Raji (cell line): ENCODE data around the gene KCNIP4.

Source experiments
- POLR2A ChIP-seq: IDR thresholded peaks from 2 replicates; pipeline ENCODE4 v1.6.1; 2011; ENCODE audit warnings: low read depth, low read length, control low read depth; ENCODE audit not compliant: insufficient read depth

Gene KCNIP4

DNA sequence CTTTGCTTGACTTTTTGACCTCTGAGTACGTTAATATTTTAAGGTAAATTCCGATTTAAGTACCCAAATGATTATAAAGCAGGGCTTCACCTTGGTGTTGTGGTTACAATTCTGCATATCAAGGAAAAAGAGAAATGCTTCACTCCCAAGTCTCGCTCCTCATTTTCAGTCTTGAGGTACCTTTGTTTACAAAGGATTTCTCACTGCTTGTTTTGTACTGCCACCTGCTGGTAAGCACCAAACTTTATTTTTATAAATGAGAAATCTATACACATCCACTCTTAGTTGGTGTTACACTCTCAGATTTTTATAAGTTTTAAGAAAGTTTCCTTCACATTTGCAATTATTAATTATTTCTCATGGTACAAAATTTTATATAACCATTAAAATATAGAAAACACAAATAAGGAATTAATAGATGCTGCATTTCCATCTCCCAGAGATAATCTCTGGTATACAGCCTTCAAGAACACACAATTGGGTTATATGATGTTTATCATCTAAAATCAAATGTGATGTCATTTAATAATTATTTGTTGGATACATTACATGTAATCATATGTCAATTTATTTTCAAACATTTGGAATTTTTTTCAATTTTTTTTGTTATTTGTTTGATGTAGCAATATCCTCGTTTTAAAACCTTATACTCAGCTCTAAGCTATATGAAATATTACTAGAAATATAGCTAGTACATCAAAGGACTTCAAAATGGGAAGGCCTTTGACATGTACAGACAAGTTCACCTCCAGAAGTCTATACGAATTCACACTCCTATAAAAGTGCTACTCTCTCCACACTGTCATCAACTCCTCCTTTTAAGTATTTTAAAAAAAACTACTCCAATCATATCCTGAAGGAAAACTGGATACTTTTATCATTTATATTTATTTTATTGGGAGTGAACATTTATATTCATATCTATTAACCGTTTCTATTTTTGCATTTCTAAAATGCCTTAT is 179.9 kb downstream of the KCNIP4 start:
- TF ChIP-seq POLR2A = no peak

DNA sequence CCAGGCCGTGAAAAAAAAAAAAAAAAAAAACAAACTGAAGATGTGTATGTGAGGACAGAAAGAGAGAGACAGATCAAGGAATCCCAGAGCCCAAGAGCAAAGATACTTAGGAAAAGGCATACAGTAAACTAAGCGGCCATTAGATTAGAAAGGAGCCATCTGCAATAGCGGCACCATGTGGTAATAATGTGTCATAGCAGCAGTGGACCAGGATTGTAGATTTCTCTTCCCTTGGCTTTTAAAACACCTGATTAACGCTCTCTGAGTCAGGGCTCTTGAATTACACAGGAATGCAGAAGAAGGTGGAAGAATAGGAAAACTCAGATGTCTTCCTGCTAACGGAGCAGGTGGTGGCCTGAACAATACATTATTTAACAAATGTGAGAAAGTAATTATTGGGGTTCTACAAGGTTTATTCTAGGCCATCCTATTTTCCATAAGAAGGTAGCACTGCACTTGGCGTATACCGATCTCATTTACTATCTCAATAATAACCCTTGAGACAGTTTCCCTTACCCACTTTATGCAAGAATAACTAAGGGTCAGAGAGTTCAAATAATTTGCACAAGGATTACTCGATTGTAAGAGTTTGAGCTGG is 182.7 kb downstream of the KCNIP4 start:
- no peak for TF ChIP-seq POLR2A

DNA sequence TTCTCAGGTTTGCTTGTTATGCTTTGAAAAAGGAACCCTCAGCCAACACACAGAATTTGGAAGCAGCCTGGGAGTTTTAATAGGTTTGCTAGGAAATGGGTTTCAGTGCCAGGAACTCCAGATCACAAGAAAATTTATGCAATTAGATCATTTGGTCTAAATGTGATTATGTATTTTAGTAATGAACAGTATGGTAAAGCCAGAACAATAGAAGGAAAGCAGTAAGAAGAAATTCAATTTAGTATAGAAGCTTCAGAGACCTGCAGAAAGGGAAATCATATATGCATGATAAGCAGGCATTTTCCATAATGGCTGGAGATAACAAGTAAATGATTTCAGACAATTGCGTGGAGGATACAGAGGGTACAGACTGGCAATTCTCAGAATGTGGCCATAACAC is 184.7 kb downstream of the KCNIP4 start:
- no peak for TF ChIP-seq POLR2A

DNA sequence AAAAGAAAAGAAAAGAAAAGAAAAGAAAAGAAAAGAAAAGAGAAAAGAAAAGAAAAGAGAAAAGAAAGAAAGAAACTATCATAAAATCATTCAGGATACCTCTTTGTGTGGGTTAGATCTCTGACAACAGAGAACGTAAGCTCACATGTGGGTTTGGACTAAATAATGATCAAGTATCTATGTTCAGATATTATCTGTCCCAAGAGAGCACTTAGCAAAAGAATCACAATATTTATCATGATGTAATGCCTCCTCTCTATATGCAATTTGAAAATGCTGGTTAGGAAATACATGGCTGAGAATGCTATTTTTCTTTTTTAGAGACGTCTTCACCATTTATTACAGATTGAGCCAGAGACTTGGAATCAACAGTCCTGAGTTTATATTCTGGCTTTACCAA is 191.3 kb downstream of the KCNIP4 start:
- TF ChIP-seq POLR2A = no peak

DNA sequence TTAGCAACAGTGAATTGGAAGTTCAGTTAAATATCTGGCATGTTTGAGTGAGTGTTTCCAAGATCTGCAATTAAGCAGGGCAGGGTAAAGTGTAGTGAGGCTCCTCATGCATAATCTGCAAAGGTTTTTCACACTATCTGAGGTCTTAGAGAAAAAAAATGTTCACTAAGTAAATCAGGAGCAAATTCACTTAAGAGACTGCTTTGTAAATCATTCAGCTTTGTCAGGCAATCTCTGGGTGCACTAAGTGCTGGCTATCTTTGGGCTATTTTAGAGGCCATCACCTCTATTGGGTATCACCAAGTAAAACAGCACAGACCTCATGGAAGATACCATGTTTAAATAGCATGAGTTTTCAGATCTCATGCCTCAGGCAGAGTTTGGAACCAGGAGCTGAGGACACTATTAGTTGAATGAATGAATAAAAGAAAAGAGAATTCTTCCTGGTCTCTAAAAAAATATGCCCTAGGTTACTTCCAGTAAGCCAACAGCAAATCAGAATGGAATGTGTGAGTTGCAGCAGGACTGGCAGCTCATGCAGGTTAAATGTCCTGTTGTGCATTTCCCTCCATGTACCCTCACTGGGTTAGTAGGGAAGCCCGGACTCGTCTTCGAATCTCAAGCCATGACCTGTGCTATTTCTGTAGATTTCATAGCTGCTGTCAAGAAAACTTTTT is 195.3 kb downstream of the KCNIP4 start:
- no peak for TF ChIP-seq POLR2A

DNA sequence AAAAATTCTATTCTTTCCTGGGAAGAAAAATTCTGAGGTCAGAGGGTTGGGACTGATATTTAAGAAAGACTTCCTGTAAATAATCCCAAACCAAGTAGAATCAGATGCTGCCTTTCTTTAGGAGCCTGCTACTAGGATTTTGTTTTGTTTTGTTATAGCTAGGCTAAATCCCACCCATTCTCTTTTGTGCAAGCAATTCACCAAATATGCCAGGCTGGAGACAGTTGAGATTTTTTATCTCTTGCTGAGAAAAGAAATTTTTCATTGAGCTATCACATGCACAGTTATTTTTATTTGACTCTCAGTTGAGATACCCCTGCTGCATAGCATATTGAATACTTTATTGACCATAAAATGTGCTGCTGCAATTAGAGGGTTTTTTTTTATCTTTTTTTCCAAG is 196.0 kb downstream of the KCNIP4 start:
- TF ChIP-seq POLR2A = no peak

DNA sequence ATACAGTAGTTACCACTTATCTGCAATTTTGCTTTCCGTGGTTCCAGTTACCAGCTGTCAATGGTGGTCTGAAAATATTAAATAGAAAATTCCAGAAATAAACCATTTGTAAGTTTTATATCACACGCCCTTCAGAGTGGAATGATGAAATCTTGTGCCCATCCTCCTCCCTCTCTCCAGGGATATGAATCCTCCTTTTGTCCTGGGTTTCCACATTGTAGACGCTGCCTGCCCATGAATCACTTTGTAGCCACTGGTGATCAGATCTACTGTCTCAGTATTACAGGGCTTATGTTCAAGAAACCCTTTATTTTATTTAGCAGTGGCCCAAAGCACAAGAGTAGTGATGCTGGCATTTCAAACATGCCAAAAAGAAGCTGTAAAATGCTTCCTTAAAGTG is 198.6 kb downstream of the KCNIP4 start:
- TF ChIP-seq POLR2A = no peak

DNA sequence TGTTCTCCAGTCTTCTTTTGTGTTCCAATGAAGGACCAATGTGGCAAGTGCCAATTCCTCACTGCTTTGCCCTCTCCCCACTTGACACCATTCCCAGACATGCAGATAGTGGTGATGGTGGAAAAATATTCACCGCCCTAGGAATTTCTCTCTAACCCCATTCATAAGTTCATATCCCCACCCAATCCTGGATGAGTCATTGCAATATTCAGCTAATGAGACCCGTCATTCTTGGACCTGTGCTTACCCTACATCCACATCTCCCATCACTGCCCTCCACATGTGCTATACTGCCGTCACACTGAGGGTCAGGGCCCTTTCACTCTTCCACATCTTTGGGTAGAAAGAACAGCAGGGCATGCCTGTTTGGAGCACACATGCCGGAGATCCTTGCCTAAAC is 199.2 kb downstream of the KCNIP4 start:
- no peak for TF ChIP-seq POLR2A

DNA sequence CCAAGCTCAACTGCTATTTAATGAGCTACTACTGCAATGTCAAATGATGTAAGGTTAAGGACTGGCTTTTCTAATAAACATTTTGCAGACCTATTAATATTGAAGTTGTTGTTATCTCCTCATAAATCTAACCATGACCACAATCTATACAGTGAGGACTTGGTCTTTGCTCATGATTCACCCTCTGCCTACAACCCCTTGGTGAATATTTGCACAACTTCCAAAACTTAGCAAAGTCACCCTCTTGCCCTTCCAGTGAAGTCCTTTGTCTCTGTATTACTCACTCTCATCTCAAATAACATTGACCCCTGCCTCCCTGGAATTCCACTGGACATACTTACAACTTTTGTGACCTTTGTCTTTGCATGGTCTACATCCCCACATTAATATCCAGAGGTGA is 204.5 kb downstream of the KCNIP4 start:
- no peak for TF ChIP-seq POLR2A

DNA sequence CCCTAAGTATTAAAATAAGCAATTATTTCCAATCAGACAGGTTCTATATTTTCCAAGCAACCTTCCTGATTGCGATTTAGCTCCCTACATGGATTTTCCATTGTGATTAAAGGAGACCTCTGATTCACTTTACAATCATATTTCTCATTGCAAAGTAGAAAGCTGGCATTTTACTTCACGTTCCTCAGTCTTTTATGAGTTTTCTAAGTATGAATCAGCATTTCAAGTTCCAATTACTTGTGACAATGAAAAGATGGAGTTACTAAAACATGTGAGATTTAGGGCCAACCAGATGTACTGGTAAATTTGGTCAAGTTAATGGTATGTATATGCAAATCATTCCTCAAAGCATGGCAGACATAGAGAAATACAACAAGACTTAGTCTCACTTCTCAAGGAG is 206.2 kb downstream of the KCNIP4 start:
- TF ChIP-seq POLR2A = no peak

DNA sequence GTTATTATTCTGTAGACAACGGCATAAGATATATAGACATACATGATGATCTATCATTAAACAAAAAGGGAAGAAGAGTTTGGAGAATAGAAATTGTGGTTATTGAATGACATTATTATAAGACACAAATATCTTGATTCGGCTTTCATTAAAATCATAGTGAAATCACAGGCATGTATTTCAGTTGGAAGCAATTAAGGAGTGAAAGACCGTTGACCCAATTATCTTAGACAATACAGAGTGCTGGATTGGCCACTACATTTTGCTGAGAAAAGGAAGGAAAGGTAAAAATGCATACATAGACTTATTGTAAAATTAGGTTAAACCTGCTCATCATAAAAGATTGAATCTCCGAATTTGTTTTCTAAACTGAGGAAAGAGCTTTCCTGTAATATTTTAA is 209.8 kb downstream of the KCNIP4 start:
- no peak for TF ChIP-seq POLR2A

DNA sequence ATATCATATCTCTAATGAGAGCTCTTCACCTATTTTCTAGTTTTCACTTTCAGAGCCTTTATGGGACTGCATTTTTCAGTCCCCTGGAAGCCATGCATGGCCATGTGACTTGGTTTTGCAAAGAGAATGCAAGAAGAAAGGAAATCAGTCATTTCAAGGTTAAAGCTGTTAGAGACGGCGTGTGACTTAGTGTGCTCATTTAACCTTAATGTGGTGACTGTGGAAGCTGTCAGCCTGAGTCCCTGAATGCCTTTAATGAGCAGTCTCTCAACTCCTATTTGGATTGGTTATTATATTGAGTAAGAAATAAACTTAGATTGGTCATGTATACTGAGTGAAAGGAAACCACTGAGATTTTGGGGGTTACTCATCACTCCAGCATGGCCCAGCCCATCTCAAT is 212.7 kb downstream of the KCNIP4 start:
- no peak for TF ChIP-seq POLR2A

DNA sequence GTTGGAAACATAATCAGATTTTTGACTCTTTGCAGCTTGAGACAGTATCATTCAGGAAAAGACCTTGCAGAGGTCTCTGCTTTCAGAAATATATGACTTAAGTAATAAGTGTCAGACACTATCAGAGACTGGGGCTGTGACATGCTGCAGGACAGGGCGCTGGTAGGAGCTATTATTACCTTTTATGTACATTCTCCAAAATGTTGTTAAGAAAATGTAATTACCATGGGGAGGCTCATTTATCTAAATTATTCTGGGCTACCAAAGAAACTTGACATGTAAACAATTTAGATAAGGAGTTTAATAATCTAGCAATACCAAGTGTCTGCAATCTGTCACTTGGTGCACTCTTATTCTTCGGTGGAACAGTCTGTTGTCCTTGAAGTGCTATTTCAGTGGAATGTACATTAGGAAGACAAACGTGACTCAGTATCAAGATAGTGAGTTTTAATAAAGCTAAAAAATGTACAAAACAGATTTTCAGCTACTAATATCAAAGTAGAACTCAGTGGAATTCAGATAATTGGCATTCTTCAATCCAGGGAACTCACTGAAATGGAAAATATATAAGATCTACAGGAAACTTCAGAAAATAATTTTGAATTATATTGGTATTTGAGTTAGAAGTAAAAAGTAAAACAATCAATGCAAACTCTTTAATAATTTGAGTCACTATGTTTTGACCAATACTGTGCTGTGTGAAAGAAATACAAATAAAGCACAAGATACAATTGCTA is 214.5 kb downstream of the KCNIP4 start:
- no peak for TF ChIP-seq POLR2A

DNA sequence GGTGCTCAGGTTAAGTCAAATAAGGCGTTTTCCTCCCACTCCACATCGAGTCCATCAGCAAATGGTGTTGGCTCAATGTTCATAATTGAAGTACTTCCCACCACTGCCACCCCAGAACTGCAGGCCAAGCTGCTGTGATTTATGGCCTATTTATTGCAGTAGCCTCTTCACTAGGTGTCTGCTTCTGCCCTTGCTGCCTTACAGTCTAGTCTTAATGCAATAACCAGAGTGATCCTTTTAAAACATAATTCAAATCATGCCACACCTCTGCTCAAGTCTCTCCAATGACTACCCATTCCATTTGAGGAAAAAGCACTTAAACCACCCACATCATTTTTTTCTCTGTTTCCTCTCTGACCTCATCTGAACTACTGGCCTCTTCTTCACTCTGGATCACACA is 220.3 kb downstream of the KCNIP4 start:
- TF ChIP-seq POLR2A = no peak

DNA sequence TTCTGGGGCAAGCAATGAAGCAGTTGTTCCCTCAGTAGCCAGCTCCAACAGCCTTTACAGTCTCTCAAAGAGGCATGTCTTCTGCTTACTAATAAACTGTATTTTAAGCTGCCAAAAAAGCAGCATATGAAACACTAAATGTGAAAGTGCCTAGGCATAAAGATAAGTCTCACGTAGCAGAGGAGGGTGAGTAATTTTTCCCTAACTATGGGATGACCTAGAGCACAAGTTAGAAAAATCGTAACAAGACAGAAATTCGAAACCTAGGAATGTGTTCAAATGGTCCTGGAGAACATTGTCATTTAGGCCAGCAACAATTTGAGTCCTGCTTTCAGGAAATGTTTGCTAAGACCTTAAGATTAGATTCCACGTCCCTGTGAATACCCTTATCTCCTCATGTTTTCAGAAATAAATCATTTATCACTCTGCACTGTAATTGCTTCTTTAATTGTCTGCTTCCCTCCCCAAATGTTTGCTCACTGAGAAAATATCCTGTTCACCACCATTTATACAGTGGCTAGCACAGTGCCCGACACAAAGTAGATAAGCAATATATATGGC is 222.2 kb downstream of the KCNIP4 start:
- no peak for TF ChIP-seq POLR2A

DNA sequence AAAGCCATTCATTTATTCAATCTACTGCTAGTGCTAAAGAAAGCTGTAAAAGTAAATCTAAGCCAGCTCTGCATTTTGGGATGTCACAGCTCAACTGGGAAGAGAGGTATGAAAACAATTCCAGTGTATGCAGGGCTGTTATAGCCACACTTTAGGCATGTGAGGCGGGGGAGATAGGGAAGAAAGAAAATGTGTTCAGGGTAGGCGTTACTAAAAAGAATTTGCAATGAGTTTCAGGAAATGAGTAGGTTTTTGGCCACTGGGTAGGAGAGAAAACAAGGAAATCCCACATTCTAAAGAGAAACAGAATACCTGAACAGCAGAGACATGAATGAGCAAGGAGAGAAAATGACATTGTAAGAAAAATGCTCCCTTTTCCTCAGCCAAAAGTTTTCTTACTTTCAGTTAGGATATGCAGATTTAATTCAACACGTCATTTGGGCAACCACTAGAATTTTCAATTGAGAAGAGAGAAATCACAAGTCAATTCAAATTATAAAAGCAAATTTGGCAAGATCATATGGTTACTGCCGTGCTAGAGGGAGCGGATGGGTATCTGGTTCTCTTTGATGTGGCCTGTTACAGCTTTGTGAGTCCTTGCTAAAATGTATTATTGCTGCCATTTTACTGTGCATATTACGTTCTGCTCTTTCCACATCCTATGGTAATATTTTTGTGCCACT is 226.3 kb downstream of the KCNIP4 start:
- no peak for TF ChIP-seq POLR2A
